HepG2 (cell line): ENCODE data around the gene MAP2K6.

Experiments
- BHLHE40 ChIP-seq: IDR thresholded peaks from 2 replicates; pipeline ENCODE4 v1.6.1; 2011; ENCODE audit warnings: low read length, improper control_type of control experiment
- CBX1 ChIP-seq: IDR thresholded peaks from one replicate; pipeline ENCODE4 v1.6.1; 2016; ENCODE audit warnings: antibody characterized with exemption, low read depth
- EP300 ChIP-seq, 3 experiments: sonication (generic) in 1 of 3; formaldehyde crosslinking in 1 of 3; IDR thresholded peaks; 2 replicates each; pipeline versions ENCODE4 v1.5.1 to v1.6.1; 2011 to 2020; ENCODE audit warnings: low read depth in 2 of 3, low read length in 2 of 3, borderline replicate concordance in 1 of 3, improper control_type of control experiment in 1 of 3, mild to moderate bottlenecking in 1 of 3, missing genetic modification reagents in 1 of 3, moderate library complexity in 1 of 3
- HNRNPK ChIP-seq: fragments of 200-400 bp; formaldehyde crosslinking; IDR thresholded peaks from 2 replicates; pipeline ENCODE4 v1.6.1; 2018; ENCODE audit warnings: low read length, low read depth, moderate library complexity, mild to moderate bottlenecking; ENCODE audit not compliant: poor library complexity, severe bottlenecking
- NFE2L1 ChIP-seq: sonication (generic); formaldehyde crosslinking; IDR thresholded peaks from 2 replicates; pipeline ENCODE4 v1.4.0; 2020; ENCODE audit warnings: missing genetic modification reagents, mild to moderate bottlenecking, borderline replicate concordance
- POLR2A ChIP-seq, 2 experiments: IDR thresholded peaks; 2 replicates each; pipeline ENCODE4 v1.6.1; 2011; ENCODE audit warnings: low read depth in 2 of 2, low read length in 2 of 2, mild to moderate bottlenecking in 1 of 2, moderate library complexity in 1 of 2; ENCODE audit not compliant: insufficient read depth in 1 of 2
- POLR2AphosphoS2 ChIP-seq: IDR thresholded peaks from 2 replicates; pipeline ENCODE4 v1.6.1; 2011; ENCODE audit warnings: low read depth, low read length, improper control_type of control experiment
- SP1 ChIP-seq, 2 experiments: fragments of 450-650 bp in 1 of 2; sonication (generic) in 1 of 2; formaldehyde crosslinking in 1 of 2; IDR thresholded peaks; 2 replicates each; pipeline versions ENCODE4 v1.4.0 to v1.6.1; 2016 to 2020; ENCODE audit warnings: missing genetic modification reagents in 1 of 2
- STAT5B ChIP-seq: sonication (generic); formaldehyde crosslinking; IDR thresholded peaks from 2 replicates; pipeline ENCODE4 v1.4.0; 2020; ENCODE audit warnings: missing genetic modification reagents
- TAF1 ChIP-seq: sonication (generic); formaldehyde crosslinking; IDR thresholded peaks from 2 replicates; pipeline ENCODE4 v1.4.0; 2020; ENCODE audit warnings: missing genetic modification reagents
- TARDBP ChIP-seq: sonication (generic); formaldehyde crosslinking; IDR thresholded peaks from 2 replicates; pipeline ENCODE4 v1.8.0; 2022; ENCODE audit warnings: mild to moderate bottlenecking, missing genetic modification reagents
- TBX3 ChIP-seq: fragments of 450-650 bp; IDR thresholded peaks from 2 replicates; pipeline ENCODE4 v1.6.1; 2017; ENCODE audit warnings: antibody characterized with exemption, mild to moderate bottlenecking, inconsistent platforms, borderline replicate concordance
- TF ChIP-seq, protein P1 (sequence below): sonication (generic); formaldehyde crosslinking; IDR thresholded peaks from 2 replicates; pipeline ENCODE4 v1.4.0; 2020; ENCODE audit warnings: missing genetic modification reagents, mild to moderate bottlenecking, borderline replicate concordance
- TF ChIP-seq, protein P2 (sequence below): sonication (generic); formaldehyde crosslinking; IDR thresholded peaks from 2 replicates; pipeline ENCODE4 v1.5.1; 2020; ENCODE audit warnings: mild to moderate bottlenecking, missing genetic modification reagents, moderate library complexity

DNA sequence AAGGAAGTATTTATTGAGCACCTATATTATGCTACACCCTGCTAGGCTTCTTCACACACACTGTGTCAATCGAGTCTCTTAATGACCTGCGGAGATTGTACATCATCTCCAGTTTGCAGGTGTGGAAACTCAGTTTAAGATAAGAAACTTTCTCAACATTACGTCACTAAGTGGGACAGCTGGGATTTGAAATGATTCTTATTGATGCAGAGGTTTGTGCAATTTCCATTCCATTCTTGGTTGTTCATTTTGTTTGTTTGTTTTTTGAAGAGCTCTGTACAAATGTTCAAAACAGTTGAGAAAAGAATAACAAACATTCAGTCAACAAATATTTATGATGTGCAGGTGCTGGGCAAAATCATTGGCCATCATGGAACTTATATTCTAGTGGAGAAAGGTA lies 84.8 kb downstream of the MAP2K6 start:
- TF ChIP-seq TAF1 (CRISPR knock-in tag) (no peak), TBX3 (no peak), POLR2A (IDR thresholded peaks at IDR 0.05; ENCODE audit: insufficient read depth in 1 of 2, low read depth in 2 of 2, low read length in 2 of 2) (no peak), POLR2AphosphoS2 (no peak), TARDBP (CRISPR knock-in tag) (no peak), STAT5B (CRISPR knock-in tag) (no peak), BHLHE40 (no peak), SP1 (IDR thresholded peaks at IDR 0.05) (no peak), SP1 (CRISPR knock-in tag; IDR thresholded peaks at IDR 0.05) (no peak), EP300 (IDR thresholded peaks at IDR 0.05; ENCODE audit: low read depth in 2 of 2, low read length in 2 of 2) (no peak), EP300 (CRISPR knock-in tag; IDR thresholded peaks at IDR 0.05; ENCODE audit: borderline replicate concordance) (no peak), NFE2L1 (no peak), CBX1 (no peak), HNRNPK (no peak)
- TF ChIP-seq, protein P1, sequence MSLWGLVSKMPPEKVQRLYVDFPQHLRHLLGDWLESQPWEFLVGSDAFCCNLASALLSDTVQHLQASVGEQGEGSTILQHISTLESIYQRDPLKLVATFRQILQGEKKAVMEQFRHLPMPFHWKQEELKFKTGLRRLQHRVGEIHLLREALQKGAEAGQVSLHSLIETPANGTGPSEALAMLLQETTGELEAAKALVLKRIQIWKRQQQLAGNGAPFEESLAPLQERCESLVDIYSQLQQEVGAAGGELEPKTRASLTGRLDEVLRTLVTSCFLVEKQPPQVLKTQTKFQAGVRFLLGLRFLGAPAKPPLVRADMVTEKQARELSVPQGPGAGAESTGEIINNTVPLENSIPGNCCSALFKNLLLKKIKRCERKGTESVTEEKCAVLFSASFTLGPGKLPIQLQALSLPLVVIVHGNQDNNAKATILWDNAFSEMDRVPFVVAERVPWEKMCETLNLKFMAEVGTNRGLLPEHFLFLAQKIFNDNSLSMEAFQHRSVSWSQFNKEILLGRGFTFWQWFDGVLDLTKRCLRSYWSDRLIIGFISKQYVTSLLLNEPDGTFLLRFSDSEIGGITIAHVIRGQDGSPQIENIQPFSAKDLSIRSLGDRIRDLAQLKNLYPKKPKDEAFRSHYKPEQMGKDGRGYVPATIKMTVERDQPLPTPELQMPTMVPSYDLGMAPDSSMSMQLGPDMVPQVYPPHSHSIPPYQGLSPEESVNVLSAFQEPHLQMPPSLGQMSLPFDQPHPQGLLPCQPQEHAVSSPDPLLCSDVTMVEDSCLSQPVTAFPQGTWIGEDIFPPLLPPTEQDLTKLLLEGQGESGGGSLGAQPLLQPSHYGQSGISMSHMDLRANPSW (CRISPR knock-in tag): no peak
- TF ChIP-seq, protein P2, sequence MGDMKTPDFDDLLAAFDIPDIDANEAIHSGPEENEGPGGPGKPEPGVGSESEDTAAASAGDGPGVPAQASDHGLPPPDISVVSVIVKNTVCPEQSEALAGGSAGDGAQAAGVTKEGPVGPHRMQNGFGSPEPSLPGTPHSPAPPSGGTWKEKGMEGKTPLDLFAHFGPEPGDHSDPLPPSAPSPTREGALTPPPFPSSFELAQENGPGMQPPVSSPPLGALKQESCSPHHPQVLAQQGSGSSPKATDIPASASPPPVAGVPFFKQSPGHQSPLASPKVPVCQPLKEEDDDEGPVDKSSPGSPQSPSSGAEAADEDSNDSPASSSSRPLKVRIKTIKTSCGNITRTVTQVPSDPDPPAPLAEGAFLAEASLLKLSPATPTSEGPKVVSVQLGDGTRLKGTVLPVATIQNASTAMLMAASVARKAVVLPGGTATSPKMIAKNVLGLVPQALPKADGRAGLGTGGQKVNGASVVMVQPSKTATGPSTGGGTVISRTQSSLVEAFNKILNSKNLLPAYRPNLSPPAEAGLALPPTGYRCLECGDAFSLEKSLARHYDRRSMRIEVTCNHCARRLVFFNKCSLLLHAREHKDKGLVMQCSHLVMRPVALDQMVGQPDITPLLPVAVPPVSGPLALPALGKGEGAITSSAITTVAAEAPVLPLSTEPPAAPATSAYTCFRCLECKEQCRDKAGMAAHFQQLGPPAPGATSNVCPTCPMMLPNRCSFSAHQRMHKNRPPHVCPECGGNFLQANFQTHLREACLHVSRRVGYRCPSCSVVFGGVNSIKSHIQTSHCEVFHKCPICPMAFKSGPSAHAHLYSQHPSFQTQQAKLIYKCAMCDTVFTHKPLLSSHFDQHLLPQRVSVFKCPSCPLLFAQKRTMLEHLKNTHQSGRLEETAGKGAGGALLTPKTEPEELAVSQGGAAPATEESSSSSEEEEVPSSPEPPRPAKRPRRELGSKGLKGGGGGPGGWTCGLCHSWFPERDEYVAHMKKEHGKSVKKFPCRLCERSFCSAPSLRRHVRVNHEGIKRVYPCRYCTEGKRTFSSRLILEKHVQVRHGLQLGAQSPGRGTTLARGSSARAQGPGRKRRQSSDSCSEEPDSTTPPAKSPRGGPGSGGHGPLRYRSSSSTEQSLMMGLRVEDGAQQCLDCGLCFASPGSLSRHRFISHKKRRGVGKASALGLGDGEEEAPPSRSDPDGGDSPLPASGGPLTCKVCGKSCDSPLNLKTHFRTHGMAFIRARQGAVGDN (CRISPR knock-in tag): no peak
